ENCODE measurements around the gene SCUBE2. TPM values are rescaled to one million over a fixed set of nuclear protein-coding genes. Genes with fewer than 3 reads are reported as not detected.
"Not testable (repeated sequence)": the region's sequence is repeated elsewhere in the genome, so short reads cannot be mapped to it uniquely, and the experiment has no call there.

Gene SCUBE2
- total RNA-seq, 1 experiment from 2014 or later: 0.47 TPM

GRCh38 chr11:9046481-9046880 lies 44.9 kb downstream of the SCUBE2 start:
- no peak for DNase-seq (ENCODE audit: low spot score)

GRCh38 chr11:9042488-9042887 lies 48.9 kb downstream of the SCUBE2 start:
- DNase-seq (ENCODE audit: low spot score): no peak

GRCh38 chr11:9041747-9042146 lies 49.7 kb downstream of the SCUBE2 start:
- DNase-seq (ENCODE audit: low spot score): no peak

GRCh38 chr11:9040410-9040809 lies 51.0 kb downstream of the SCUBE2 start:
- no peak for DNase-seq (ENCODE audit: low spot score)

GRCh38 chr11:9039863-9040262 lies 51.5 kb downstream of the SCUBE2 start:
- no peak for DNase-seq (ENCODE audit: low spot score)

- peak; percentile 71 for DNase-seq (ENCODE audit: low spot score)
Measured at GRCh38 chr11:9039198-9039597, 52.2 kb downstream of the SCUBE2 start.

GRCh38 chr11:9038541-9038940 lies 52.9 kb downstream of the SCUBE2 start:
- no peak for DNase-seq (ENCODE audit: low spot score)

GRCh38 chr11:9037963-9038362 lies 53.4 kb downstream of the SCUBE2 start:
- DNase-seq (ENCODE audit: low spot score): no peak

- no peak for DNase-seq (ENCODE audit: low spot score)
Measured at GRCh38 chr11:9037046-9037780, 54.2 kb downstream of the SCUBE2 start.

GRCh38 chr11:9030601-9031000 lies 60.8 kb downstream of the SCUBE2 start:
- no peak for DNase-seq (ENCODE audit: low spot score)

GRCh38 chr11:9029422-9029821 lies 62.0 kb downstream of the SCUBE2 start:
- DNase-seq (ENCODE audit: low spot score): no peak

GRCh38 chr11:9028581-9028980 lies 62.8 kb downstream of the SCUBE2 start:
- no peak for DNase-seq (ENCODE audit: low spot score)

- DNase-seq (ENCODE audit: low spot score): no peak
Measured at GRCh38 chr11:9025101-9025850, 66.1 kb downstream of the SCUBE2 start.

- no peak for DNase-seq (ENCODE audit: low spot score)
Measured at GRCh38 chr11:9022961-9023680, 68.3 kb downstream of the SCUBE2 start.

- DNase-seq (ENCODE audit: low spot score): no peak
Measured at GRCh38 chr11:9020916-9021315, 70.5 kb downstream of the SCUBE2 start.

- no peak for DNase-seq (ENCODE audit: low spot score)
Measured at GRCh38 chr11:9019861-9020260, 71.5 kb downstream of the SCUBE2 start.

GRCh38 chr11:9017773-9018172 lies 73.6 kb downstream of the SCUBE2 start:
- no peak for DNase-seq (ENCODE audit: low spot score)

GRCh38 chr11:9016916-9017642 lies 74.3 kb downstream of the SCUBE2 start:
- DNase-seq (ENCODE audit: low spot score): no peak

- DNase-seq (ENCODE audit: low spot score): peak; percentile 79
Measured at GRCh38 chr11:9015677-9016076, 75.7 kb downstream of the SCUBE2 start.

- DNase-seq (ENCODE audit: low spot score): no peak
Measured at GRCh38 chr11:9014826-9015225, 76.6 kb downstream of the SCUBE2 start.

GRCh38 chr11:9013373-9013772 lies 78.0 kb downstream of the SCUBE2 start:
- no peak for DNase-seq (ENCODE audit: low spot score)

GRCh38 chr11:9009538-9009937 lies 81.9 kb downstream of the SCUBE2 start:
- not testable (repeated sequence) for DNase-seq (ENCODE audit: low spot score)
